B cell (primary cell): ENCODE measurements around the gene TMEM129.

Experiments used
- CTCF ChIP-seq: fragments of 200-600 bp; IDR thresholded peaks from one replicate; pipeline ENCODE4 v1.8.0; 2022; ENCODE audit warnings: antibody characterized with exemption, mild to moderate bottlenecking
- EZH2 ChIP-seq: IDR thresholded peaks from 2 replicates; pipeline ENCODE4 v1.6.1; 2012; ENCODE audit warnings: borderline replicate concordance, low read depth, mild to moderate bottlenecking, moderate library complexity, low read length; ENCODE audit not compliant: insufficient read depth, poor library complexity, severe bottlenecking

GRCh38 chr4:1749826-1750225 is 28.7 kb upstream of the TMEM129 start:
- TF ChIP-seq CTCF = no peak
- no peak for TF ChIP-seq EZH2
